ENCODE data around the gene FMO4. TPM values are rescaled to one million over a fixed set of nuclear protein-coding genes. Genes with fewer than 3 reads are reported as not detected.

The FMO4 gene
- total RNA-seq, 1 experiment from 2014 or later: 0.33 TPM

- ATAC-seq (no peak), DNase-seq (ENCODE audit: low read depth, low spot score) (no peak)
- BruUV-seq (replicated peaks): no TSS peak
- no peak for TF ChIP-seq CTCF (IDR thresholded peaks at IDR 0.05)
- TF ChIP-seq REST (IDR thresholded peaks at IDR 0.05; ENCODE audit: insufficient read depth in 1 of 2, low read depth in 2 of 2, low read length in 1 of 2): no peak
- no peak for TF ChIP-seq SIN3A (IDR thresholded peaks at IDR 0.05; ENCODE audit: borderline replicate concordance, insufficient read depth, low read depth, low read length)
- TF ChIP-seq POLR2AphosphoS5 (IDR thresholded peaks at IDR 0.05; ENCODE audit: low read depth, low read length): no peak
- no peak for TF ChIP-seq TCF7L2 (IDR thresholded peaks at IDR 0.05; ENCODE audit: low read depth, low read length)
- H3K27me3 ChIP-seq (ENCODE audit: control insufficient read depth, insufficient read depth, low read length): no peaks in the 10 kb centered on the region
- no peaks in the 10 kb centered on the region for H3K9me3 ChIP-seq (ENCODE audit: control insufficient read depth, insufficient read depth, low read depth, low read length)
- H3K4me3 ChIP-seq (ENCODE audit: low read depth in 2 of 2, low read length in 2 of 2): no peak overlapping the region
- CTCF ChIA-PET: interaction anchor here (0.6 kb wide), 1 partner anchor 332 kb away, joined by 4 read pairs; no protein-coding TSS in a partner anchor
- POLR2A ChIA-PET: no interaction called here
- no peaks in the 10 kb centered on the region for H3K36me3 ChIP-seq (ENCODE audit: control insufficient read depth, insufficient read depth, low read length)
- H3K4me1 ChIP-seq (ENCODE audit: control insufficient read depth, insufficient read depth, low read length): no peaks in the 10 kb centered on the region
- intact Hi-C loops (cut with micrococcal nuclease; ENCODE audit: unreplicated experiment) (no loop called here), in situ Hi-C loops (cut with HindIII; ENCODE audit: low pct_unique_long_range_greater_than_20kb, low sequenced_read_pairs) (no loop called here)
- no peak overlapping the region for H3K27ac ChIP-seq (ENCODE audit: low read length)
Observed at GRCh38 chr1:171300401-171300800, 13.6 kb upstream of the FMO4 start.

GRCh38 chr1:171310661-171311087 is 3.3 kb upstream of the FMO4 start:
- TF ChIP-seq CTCF (IDR thresholded peaks at IDR 0.05): no peak
- no peak for TF ChIP-seq POLR2AphosphoS5 (IDR thresholded peaks at IDR 0.05; ENCODE audit: low read depth, low read length)
- no peak for TF ChIP-seq REST (IDR thresholded peaks at IDR 0.05; ENCODE audit: insufficient read depth in 1 of 2, low read depth in 2 of 2, low read length in 1 of 2)
- TF ChIP-seq TCF7L2 (IDR thresholded peaks at IDR 0.05; ENCODE audit: low read depth, low read length): no peak
- TF ChIP-seq SIN3A (IDR thresholded peaks at IDR 0.05; ENCODE audit: borderline replicate concordance, insufficient read depth, low read depth, low read length): no peak
- H3K27ac ChIP-seq (ENCODE audit: low read length): no peak overlapping the region
- no peak for ATAC-seq
- no TSS peak for BruUV-seq (replicated peaks)
- intact Hi-C loops (cut with micrococcal nuclease; ENCODE audit: unreplicated experiment): no loop called here
- in situ Hi-C loops (cut with HindIII; ENCODE audit: low pct_unique_long_range_greater_than_20kb, low sequenced_read_pairs): no loop called here
- no peaks in the 10 kb centered on the region for H3K27me3 ChIP-seq (ENCODE audit: control insufficient read depth, insufficient read depth, low read length)
- H3K4me3 ChIP-seq (ENCODE audit: low read depth in 2 of 2, low read length in 2 of 2): no peak overlapping the region
- CTCF ChIA-PET: no interaction called here
- POLR2A ChIA-PET: no interaction called here
- H3K9me3 ChIP-seq (ENCODE audit: control insufficient read depth, insufficient read depth, low read depth, low read length): no peaks in the 10 kb centered on the region
- H3K36me3 ChIP-seq (ENCODE audit: control insufficient read depth, insufficient read depth, low read length): no peaks in the 10 kb centered on the region
- no peak for DNase-seq (ENCODE audit: low read depth, low spot score)
- H3K4me1 ChIP-seq (ENCODE audit: control insufficient read depth, insufficient read depth, low read length): no peaks in the 10 kb centered on the region

Measured in Panc1 (cell line).